IPS-18c (cell line): ENCODE results near the gene ZNF584.
"Not testable (repeated sequence)": the region's sequence is repeated elsewhere in the genome, so short reads cannot be mapped to it uniquely, and the experiment has no call there.

Experiments used
- H3K4me3 ChIP-seq: 2 replicates; pipeline ENCODE4 v1.7.0; 2013; ENCODE audit warnings: low read depth, mild to moderate bottlenecking, low read length, moderate library complexity; ENCODE audit not compliant: insufficient read depth
- H3K9me3 ChIP-seq: one replicate; pipeline ENCODE4 v1.6.1; 2013; ENCODE audit warnings: mild to moderate bottlenecking, low read length, moderate library complexity; ENCODE audit not compliant: control insufficient read depth, insufficient read depth

The ZNF584 gene

GRCh38 chr19:58408152-58409009 lies at the start of gene ZNF584:
Gene ZNF584 (plus strand): TSS chr19:58408649. CDS start chr19:58409148, 499 bp downstream.
- peak within 1 kb of the TSS; percentile 88 for H3K4me3 ChIP-seq
- H3K9me3 ChIP-seq: no peaks in the 10 kb centered on the region

GRCh38 chr19:58361900-58362271 lies 46.6 kb upstream of the ZNF584 start:
- Histone ChIP-seq H3K9me3 (no peaks in the 10 kb centered on the region), H3K4me3 (peak overlapping the region; percentile 96)

GRCh38 chr19:58362272-58362994 lies 46.0 kb upstream of the ZNF584 start, which contains the start of gene ZNF497:
Gene ZNF497 (minus strand): TSS chr19:58362751. CDS start chr19:58357635, 5,116 bp downstream.
- H3K4me3 ChIP-seq: peak within 1 kb of the TSS; percentile 96
- H3K9me3 ChIP-seq: no peaks in the 10 kb centered on the region

GRCh38 chr19:58364146-58364545 lies 44.3 kb upstream of the ZNF584 start:
- H3K4me3 ChIP-seq: no peak overlapping the region
- no peaks in the 10 kb centered on the region for H3K9me3 ChIP-seq

DNA sequence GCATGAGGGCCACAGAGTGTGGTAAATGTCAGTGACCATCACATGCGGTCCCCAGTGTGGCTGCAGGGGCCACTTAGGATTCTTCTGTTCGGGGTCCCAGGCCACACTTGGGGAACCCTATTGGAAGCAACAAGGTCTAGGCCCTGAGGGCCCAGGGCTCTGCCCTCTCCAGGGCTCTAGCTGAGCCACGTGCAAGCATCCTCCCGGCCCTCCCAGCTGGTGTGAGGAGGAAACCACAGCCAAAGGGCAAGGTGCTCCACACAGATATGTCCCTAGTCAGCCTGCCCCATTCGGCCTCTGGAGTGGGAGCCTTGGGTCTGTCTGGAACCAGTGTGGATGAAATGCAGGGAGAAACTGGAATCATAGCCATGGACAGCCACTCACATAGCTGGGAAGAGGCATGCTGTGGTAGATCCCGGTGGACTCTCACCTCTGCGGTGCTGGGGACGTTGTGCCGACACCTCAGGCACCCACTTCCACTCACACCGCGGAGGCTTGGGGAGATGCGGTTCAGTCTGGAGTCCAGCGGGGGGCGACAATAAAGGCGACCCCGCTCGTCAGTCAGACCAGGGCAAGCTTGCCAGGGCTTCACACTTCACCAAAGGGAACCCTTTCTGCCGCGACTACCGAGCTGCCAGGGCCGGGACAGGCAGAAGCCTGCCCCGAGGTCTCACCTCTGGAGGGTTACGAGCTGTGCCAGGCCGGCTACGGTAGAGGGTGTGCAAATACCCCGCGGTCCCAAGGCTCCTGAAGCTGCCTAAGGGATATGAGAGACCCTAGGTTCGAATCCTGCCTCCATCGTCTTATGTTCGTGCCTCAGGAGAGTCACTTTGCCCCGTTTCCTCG lies 41.6 kb upstream of the ZNF584 start:
- no peaks in the 10 kb centered on the region for H3K9me3 ChIP-seq
- no peak overlapping the region for H3K4me3 ChIP-seq

DNA sequence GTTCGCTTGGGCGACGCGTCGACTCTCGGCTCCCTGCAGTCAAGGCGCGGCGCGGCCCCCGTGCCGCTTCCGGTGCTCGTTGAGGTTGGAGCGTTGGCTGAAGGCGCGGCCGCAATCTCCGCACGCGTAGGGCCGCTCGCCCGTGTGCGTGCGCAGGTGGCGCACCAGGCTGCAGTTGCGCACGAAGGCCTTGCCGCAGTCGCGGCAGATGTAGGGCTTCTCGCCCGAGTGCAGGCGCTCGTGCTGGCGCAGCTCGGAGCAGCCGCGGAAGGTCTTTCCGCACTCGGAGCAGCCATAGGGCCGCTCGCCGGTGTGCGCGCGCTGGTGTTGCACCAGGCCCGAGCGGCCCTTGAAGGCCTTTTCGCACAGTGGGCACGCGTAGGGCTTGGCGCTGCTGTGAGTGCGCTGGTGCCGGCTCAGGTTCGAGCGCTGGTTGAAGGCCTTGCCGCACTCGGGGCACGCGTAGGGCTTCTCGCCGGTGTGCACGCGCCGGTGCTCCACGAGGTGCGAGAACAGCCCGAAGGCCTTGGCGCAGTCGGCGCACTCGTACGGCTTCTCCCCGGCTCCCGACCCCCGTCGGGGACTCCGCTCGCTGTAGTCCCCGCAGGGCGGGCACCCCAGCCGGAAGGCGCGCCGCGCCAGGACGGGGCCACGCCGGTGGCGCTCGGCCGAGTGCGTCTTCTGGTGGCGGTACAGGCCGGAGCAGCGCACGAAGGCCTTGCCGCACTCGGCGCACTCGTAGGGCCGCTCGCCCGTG lies 40.6 kb upstream of the ZNF584 start:
- no peaks in the 10 kb centered on the region for H3K9me3 ChIP-seq
- H3K4me3 ChIP-seq: no peak overlapping the region

DNA sequence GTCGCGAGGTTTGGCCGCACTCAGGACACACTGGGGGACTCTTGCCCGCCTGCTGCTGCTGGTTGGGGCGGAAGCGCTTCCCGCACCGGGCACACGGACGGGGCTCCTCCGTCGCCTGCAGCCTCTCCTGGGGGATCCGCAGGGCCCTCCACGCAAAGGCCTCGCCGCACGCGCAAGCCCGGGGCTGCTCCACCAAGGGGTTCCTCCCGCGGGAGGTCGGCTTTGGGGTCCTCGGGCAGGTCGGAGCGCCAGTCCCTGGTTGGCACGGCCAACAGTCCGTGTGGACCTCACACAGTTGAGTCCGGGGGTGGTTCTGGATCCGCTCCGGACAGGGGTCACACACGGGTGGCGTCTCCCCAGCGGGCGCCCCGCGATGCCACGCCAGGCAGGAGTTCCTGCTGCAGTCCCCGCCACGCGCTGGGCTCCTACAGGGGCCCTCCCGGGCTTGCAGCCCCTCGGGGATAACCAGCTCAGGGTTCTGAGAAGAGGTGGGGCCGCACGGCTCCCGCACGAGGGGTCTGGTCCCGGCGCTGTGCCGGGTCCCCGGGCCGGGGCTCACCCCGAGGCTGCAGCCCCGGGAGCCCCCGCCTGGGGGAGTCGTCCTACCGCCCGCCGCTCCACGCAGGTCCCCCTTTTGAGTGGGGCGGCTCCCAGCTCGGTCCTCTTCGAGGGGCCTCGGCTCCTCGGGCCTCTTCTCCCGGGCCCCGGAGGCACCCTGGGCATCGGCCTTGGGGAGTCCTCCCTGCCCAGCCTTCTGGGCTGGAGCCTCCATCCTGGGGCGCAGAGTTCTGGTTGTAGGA lies 39.7 kb upstream of the ZNF584 start:
- H3K9me3 ChIP-seq: no peaks in the 10 kb centered on the region
- H3K4me3 ChIP-seq: no peak overlapping the region

DNA sequence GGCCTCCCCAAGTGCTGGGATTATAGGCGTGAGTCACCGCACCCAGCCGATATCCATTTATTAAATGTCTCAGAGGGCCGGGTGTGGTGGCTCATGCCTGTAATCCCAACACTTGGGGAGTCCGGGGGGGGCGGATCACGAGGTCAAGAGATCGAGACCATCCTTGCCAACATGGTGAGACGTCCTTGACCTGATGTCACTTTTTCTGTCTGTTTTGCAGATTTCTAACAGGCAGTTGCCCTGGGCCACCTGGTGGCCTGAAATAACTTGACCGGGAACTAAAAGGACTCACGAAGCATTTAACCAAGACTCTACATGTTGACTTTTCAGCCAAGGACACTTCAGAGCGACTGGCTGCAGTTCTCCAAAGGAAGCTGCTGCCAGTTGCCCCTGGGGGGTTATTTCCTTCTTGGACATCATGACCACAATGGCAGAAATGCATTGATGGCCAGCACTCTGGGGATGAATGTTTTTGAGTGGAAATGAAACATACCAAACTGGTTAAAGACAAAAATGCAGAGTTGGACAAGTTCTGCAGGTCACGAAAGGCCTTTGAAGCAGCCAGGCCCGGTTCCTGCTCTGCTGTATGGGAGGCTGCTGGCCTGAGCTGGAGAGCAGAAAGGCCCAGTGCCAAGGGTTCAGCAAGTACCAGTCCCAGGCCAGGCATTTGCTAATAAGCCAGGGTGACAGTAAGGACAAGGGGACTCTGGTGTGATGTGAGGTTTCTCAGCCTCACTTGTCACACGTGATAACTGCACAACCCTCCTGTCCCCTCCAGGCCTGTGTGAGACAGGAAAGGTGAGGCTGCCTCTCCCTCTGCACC lies 35.9 kb upstream of the ZNF584 start:
- no peak overlapping the region for H3K4me3 ChIP-seq

DNA sequence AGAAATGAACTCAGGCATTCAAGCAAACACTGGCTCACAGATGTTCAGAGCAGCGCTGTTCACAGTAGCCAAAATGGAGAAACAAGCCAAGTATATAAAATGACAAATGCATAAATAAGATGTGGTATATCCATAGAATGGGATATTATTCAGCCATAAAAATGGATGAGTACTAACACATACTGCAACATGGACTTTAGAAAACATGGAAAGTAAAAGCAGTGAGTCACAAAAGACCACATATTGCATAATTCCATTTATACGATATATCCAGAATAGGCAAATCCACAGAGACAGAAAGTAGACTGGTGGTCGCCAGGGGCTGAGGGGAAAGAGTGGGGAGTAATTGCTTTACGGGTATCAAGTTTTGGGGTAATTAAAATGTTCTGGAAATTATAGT lies 34.2 kb upstream of the ZNF584 start:
- Histone ChIP-seq H3K9me3 (no peaks in the 10 kb centered on the region), H3K4me3 (no peak overlapping the region)

More for the DNA sequence above, 35.9 kb upstream of the ZNF584 start:
- no peaks in the 10 kb centered on the region for H3K9me3 ChIP-seq

- not testable (repeated sequence) for H3K4me3 ChIP-seq, H3K9me3 ChIP-seq
Measured at GRCh38 chr19:58376724-58377123, 31.7 kb upstream of the ZNF584 start.

DNA sequence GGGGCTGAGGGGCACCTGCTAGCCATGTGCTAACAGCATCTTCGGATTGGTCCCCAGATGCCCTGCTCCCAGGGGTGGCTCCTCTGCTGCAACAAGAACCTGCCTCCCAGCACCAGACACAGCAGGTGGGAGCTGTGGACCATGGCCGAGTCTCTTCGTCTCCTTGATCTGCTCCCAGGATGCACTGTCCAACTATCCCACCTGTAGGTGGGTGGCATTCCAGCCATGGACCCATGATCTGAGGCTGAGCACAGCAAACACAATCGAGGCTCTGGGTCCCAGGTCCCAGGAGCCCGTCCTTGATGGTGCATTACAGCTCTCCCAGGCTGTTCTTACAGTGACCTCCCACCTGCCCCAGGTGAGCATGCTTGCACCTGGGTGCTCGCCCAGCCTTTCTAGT lies 29.2 kb upstream of the ZNF584 start:
- no peaks in the 10 kb centered on the region for H3K9me3 ChIP-seq
- H3K4me3 ChIP-seq: no peak overlapping the region

- H3K4me3 ChIP-seq: peak overlapping the region; percentile 97
- no peaks in the 10 kb centered on the region for H3K9me3 ChIP-seq
Measured at GRCh38 chr19:58380037-58380661, 28.3 kb upstream of the ZNF584 start.

GRCh38 chr19:58380662-58381459 lies 27.6 kb upstream of the ZNF584 start, which contains the start of gene ZNF837:
Gene ZNF837 (minus strand): TSS chr19:58381030. CDS start chr19:58369332, 11,698 bp downstream.
- Histone ChIP-seq H3K9me3 (no peaks in the 10 kb centered on the region), H3K4me3 (peak within 1 kb of the TSS; percentile 97)
